GM13976 (cell line): Measurements from ENCODE around the gene PPM1L.
A peak's percentile ranks its signal among the peaks of the same experiment; 100 is the strongest.
"Not testable (repeated sequence)": the region's sequence is repeated elsewhere in the genome, so short reads cannot be mapped to it uniquely, and the experiment has no call there.

Source experiments
- DNase-seq: peaks from one replicate; pipeline ENCODE4 v3.0.0; 2012; ENCODE audit warnings: low spot score
- in situ Hi-C: fragments of 300-500 bp; cut with MboI; formaldehyde crosslinking; loops from one replicate; pipeline ENCODE4 v1.12.0; 2022; ENCODE audit warnings: low sequenced_read_pairs, mixed read lengths, inconsistent platforms; ENCODE audit not compliant: unreplicated experiment
- TF ChIP-seq, protein P1 (sequence below): IDR thresholded peaks from 2 replicates; pipeline ENCODE4 v1.5.1; 2012; ENCODE audit warnings: borderline replicate concordance, mild to moderate bottlenecking; ENCODE audit not compliant: insufficient read depth; ENCODE audit errors: extremely low read depth, missing control alignments, control extremely low read depth

PPM1L gene

DNA sequence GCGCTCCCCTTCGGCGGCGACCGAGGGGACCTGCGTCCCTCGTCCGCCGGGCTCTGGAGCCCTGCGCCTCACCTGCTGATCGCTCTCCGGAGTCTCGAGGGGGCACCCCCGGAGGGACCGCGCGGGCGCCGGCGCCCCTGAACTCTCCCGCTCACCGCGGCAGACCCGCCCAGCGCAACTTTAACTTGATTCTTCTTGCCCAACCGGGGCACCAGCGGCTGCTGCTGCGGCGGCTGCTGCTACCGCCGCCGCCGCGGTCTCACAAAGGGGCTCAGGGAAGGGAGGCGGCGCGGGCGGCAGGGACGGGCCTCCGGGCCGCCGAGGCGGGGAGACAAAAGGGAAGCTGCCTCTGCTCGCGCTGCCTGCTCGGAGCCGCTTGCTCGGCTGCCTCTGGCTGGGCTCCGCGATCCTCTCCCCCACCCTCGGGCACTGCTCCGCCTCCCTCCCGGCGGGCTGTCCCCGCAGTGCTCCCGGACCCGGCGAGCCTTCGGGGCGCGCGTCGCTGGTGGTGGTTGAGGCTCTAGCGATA is at the start of gene PPM1L:
Gene PPM1L (plus strand): TSS at position 456 of the 529 bp plus-strand sequence.
- TF ChIP-seq, protein P1, sequence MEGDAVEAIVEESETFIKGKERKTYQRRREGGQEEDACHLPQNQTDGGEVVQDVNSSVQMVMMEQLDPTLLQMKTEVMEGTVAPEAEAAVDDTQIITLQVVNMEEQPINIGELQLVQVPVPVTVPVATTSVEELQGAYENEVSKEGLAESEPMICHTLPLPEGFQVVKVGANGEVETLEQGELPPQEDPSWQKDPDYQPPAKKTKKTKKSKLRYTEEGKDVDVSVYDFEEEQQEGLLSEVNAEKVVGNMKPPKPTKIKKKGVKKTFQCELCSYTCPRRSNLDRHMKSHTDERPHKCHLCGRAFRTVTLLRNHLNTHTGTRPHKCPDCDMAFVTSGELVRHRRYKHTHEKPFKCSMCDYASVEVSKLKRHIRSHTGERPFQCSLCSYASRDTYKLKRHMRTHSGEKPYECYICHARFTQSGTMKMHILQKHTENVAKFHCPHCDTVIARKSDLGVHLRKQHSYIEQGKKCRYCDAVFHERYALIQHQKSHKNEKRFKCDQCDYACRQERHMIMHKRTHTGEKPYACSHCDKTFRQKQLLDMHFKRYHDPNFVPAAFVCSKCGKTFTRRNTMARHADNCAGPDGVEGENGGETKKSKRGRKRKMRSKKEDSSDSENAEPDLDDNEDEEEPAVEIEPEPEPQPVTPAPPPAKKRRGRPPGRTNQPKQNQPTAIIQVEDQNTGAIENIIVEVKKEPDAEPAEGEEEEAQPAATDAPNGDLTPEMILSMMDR, result no peak
- DNase-seq, result peak; percentile 70
- in situ Hi-C loops, result no loop called here

DNA sequence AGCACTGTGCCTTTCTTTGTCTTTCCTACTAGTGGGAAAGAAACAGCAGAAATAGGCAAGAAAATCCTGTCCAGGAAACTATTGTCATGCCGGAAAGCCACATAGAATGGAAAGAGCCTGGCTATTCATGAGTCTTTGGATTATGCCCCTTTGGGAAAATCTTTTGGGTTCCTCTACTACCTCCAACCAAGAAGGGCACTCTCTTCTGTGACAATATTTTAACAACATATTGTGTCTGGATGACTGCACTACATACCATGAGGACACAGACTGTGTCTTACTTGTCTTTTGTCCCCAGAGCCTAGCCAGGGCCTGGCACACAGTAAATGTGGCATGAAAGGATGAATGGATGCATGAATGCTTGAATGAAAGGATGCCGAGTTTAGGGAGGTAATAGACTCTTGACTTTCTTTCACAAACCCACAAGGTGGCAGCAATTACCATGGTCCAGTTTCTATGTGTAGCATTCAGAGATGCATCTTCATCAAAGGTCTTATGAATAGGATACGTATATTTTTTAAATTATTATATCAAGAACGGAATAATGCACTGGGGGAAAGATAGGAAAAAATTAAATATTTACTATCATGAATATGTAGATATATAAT is 48.7 kb upstream of the PPM1L start:
- in situ Hi-C loops, result loop anchor here (10.0 to 25.0 kb wide), 2 partner anchors 218 to 705 kb away; no protein-coding TSS in a partner anchor
- DNase-seq, result peak; percentile 27

DNA sequence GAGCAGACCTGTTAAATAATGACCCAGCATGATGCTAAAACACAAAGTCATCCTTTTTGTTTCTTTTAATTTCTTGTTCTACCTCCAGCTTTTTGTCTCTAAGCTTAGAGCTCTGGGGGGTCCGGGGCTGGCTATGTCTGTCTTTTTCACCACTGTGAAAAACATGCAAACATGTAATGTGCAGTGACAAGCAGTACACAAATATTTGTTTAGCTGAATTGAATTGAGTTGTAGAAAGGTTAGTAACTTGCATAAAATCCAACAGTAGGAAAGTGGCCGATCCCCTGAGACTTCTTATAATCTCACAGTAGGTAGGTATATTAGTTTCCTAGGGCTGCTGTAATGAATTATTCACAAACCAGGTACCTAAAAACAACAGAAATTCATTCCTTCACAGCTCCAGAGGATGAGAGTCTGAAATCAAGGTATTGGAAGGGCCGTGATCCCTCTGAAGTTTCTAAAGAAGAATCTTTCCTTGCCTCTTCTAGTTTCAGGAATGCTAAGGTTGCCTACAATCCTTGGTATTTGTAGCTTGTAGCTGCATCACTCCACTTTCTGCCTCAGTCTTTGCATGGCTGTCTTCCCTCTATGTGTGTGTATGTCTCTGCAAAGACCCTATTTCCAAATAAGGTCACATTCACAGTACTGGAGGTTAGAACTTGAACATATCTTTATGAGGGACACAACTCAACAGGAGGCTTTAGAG is 46.4 kb upstream of the PPM1L start:
- no peak for DNase-seq
- TF ChIP-seq, protein P1, result no peak
- in situ Hi-C loops, result loop anchor here (10.0 to 25.0 kb wide), 2 partner anchors 215 to 703 kb away; no protein-coding TSS in a partner anchor

More for the DNA sequence above, 48.7 kb upstream of the PPM1L start:
- TF ChIP-seq, protein P1, result peak; percentile 31

DNA sequence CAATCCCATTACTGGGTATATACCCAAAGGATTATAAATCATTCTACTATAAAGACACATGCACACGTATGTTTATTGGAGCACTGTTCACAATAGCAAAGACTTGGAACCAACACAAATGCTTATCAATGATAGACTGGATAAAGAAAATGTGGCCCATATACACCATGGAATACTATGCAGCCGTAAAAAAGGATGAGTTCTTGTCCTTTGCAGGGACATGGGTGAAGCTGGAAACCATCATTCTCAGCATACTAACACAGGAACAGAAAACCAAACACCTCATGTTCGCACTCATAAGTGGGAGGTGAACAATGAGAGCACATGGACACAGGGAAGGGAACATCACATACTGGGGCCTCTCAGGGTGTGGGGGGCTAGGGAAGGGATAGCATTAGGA is 42.9 kb upstream of the PPM1L start:
- not testable (repeated sequence) for DNase-seq
- in situ Hi-C loops, result loop anchor here (25.0 kb wide), 1 partner anchor 699 kb away; no protein-coding TSS in a partner anchor

DNA sequence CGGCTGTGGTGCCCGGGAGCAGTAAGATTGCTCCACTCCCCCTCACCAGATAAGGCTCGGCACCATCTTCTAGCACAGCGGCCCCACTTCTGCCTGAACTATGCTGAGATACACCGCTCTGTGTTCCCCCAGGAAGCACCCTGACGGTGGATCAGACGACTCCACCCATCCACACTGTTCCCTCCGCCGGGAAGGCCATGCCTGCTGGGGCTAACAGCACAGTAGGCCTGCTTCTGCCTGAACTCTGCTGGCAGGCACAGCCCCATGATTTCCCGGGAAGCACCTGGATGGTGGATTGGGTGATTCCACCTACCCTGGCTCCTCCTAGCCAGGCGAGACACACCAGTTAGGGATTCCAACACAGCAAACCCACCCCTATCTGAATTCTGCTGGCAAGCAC is 36.3 kb upstream of the PPM1L start:
- no peak for DNase-seq
- TF ChIP-seq, protein P1, result no peak
- in situ Hi-C loops, result loop anchor here (25.0 kb wide), 1 partner anchor 693 kb away; no protein-coding TSS in a partner anchor

DNA sequence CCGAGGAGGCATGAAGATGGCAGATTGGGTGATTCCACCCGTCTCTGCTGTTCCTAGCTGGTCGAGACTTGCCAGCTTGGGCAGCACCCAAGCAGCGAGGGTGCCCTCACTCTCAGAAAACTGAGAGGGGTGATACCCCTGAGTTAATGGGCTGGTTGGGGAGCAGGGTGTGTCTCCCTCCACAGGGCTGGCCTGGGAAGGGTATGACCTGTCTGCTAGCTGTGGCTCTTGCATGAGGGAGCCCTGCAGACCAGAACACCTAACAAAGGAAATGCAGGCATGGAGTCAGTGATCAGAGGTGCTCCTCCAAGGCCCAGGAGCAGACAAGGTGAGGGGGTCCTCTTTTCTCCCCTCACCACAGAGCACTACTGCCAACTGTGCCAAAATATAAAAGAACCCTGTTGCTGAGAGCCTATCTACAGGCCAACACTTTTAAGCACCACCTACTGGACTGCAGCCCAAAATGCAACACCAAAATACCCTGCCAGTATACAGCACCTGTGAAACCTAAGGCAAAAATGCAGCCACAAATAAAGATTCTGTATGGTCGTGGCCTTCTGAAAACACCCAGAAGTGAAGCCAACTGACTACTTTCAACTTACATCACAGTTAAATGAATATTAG is 35.8 kb upstream of the PPM1L start:
- in situ Hi-C loops, result loop anchor here (25.0 kb wide), 1 partner anchor 692 kb away; no protein-coding TSS in a partner anchor
- peak; percentile 23 for DNase-seq
- TF ChIP-seq, protein P1, result no peak

DNA sequence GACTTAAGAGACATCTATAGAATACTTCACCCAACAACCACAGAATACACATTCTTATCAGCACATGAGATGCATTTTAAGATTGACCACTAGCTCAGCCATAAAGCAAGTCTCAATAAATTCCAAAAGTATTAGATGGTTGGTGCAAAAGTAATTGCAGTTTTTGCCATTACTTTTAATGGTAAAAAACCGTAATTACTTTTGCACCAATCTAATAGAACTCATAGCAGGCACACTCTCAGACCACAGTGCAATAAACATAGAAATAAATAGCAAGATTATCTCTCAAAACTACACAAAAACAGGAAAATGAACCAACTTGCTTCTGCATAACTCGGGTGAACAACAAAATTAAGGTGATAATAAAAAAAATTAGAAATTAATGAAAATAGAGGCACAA is 33.7 kb upstream of the PPM1L start:
- TF ChIP-seq, protein P1, result no peak
- in situ Hi-C loops, result loop anchor here (25.0 kb wide), 1 partner anchor 690 kb away; no protein-coding TSS in a partner anchor
- DNase-seq, result no peak
